GM18511 (cell line): Measurements from ENCODE around the gene SRPK2.
"Not testable (repeated sequence)": the region's sequence is repeated elsewhere in the genome, so short reads cannot be mapped to it uniquely, and the experiment has no call there.

ENCODE experiments used
- ATAC-seq: cut with Tn5 transposase; IDR thresholded peaks from one replicate; pipeline ENCODE4 v1.9.1; 2021; ENCODE audit warnings: mild to moderate bottlenecking, moderate library complexity; ENCODE audit not compliant: unreplicated experiment

SRPK2 gene

GRCh38 chr7:105268511-105269392 is 120.0 kb downstream of the SRPK2 start:
- ATAC-seq, result peak; percentile 79

GRCh38 chr7:105268056-105268455 is 120.7 kb downstream of the SRPK2 start:
- no peak for ATAC-seq

GRCh38 chr7:105267244-105267643 is 121.5 kb downstream of the SRPK2 start:
- ATAC-seq, result no peak

GRCh38 chr7:105264707-105265106 is 124.0 kb downstream of the SRPK2 start:
- ATAC-seq, result no peak

GRCh38 chr7:105261689-105262088 is 127.0 kb downstream of the SRPK2 start:
- ATAC-seq, result no peak

GRCh38 chr7:105260201-105260871 is 128.4 kb downstream of the SRPK2 start:
- not testable (repeated sequence) for ATAC-seq

GRCh38 chr7:105258919-105259318 is 129.8 kb downstream of the SRPK2 start:
- ATAC-seq, result not testable (repeated sequence)

- ATAC-seq, result peak; percentile 52
These were observed 131.4 kb downstream of the SRPK2 start for GRCh38 chr7:105257338-105257737.

GRCh38 chr7:105256761-105257231 is 131.9 kb downstream of the SRPK2 start:
- ATAC-seq, result peak; percentile 64

- ATAC-seq, result no peak
These were observed 138.0 kb downstream of the SRPK2 start for GRCh38 chr7:105250706-105251105.

- no peak for ATAC-seq
These were observed 138.5 kb downstream of the SRPK2 start for GRCh38 chr7:105250239-105250638.

GRCh38 chr7:105249216-105249615 is 139.5 kb downstream of the SRPK2 start:
- ATAC-seq, result no peak

- no peak for ATAC-seq
These were observed 142.0 kb downstream of the SRPK2 start for GRCh38 chr7:105246679-105247078.

- ATAC-seq, result no peak
These were observed 142.5 kb downstream of the SRPK2 start for GRCh38 chr7:105246256-105246655.

GRCh38 chr7:105245398-105246114 is 143.2 kb downstream of the SRPK2 start:
- peak; percentile 50 for ATAC-seq

- ATAC-seq, result no peak
These were observed 144.1 kb downstream of the SRPK2 start for GRCh38 chr7:105244594-105244993.

- ATAC-seq, result no peak
These were observed 147.5 kb downstream of the SRPK2 start for GRCh38 chr7:105241198-105241597.

- no peak for ATAC-seq
These were observed 150.4 kb downstream of the SRPK2 start for GRCh38 chr7:105238198-105238765.

- no peak for ATAC-seq
These were observed 153.8 kb downstream of the SRPK2 start for GRCh38 chr7:105234886-105235285.

- not testable (repeated sequence) for ATAC-seq
These were observed 155.9 kb downstream of the SRPK2 start for GRCh38 chr7:105232829-105233291.

GRCh38 chr7:105230486-105230885 is 158.2 kb downstream of the SRPK2 start:
- ATAC-seq, result no peak
